Measurements from ENCODE around the gene CHST2. TPM values are rescaled to one million over a fixed set of nuclear protein-coding genes. Genes with fewer than 3 reads are reported as not detected.
"Not testable (repeated sequence)": the region's sequence is repeated elsewhere in the genome, so short reads cannot be mapped to it uniquely, and the experiment has no call there.

CHST2 gene
- polyA plus RNA-seq, 1 donor (not counting 4 experiments of a cell fraction or from before 2014, with no cell fraction given): 1.6 TPM

DNA sequence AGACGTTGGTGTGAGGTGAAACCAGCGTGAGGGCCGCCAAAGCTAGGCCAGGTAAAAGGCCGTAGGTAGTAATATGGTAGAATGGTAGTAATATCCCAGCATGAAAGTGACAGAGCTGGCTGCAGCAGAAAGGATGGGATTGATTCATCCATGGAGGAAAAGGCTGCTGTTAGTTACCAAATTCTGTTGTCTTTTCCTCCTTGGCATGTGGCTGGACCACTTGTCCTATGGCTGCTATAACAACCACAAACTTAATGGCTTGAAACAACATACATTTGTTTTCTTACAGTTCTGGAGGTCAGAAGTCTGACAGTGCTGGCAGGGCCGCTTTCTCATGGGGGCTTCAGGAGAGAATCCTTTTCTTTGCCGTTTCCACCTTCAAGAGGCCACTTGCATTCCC is 47.8 kb upstream of the CHST2 start:
- Histone ChIP-seq H3K4me2 (ENCODE audit: control insufficient read depth, extremely low read depth, insufficient read depth, low read depth, low read length) (peak overlapping the region; percentile 8), H3K79me2 (ENCODE audit: control insufficient read depth, insufficient read depth, low read length) (no peaks in the 10 kb centered on the region), H3K36me3 (ENCODE audit: control insufficient read depth in 2 of 2, extremely low read depth in 1 of 2, insufficient read depth in 2 of 2, low read length in 2 of 2) (no peaks in the 10 kb centered on the region), H4K20me1 (ENCODE audit: control insufficient read depth, extremely low read depth, insufficient read depth, low read length) (no peaks in the 10 kb centered on the region), H3K27me3 (ENCODE audit: control insufficient read depth, extremely low read depth, insufficient read depth, low read length) (no peaks in the 10 kb centered on the region), H3K9me1 (ENCODE audit: control insufficient read depth, extremely low read depth, insufficient read depth, low read length) (no peaks in the 10 kb centered on the region), H3K9ac (ENCODE audit: control insufficient read depth, extremely low read depth, insufficient read depth, low read length) (no peak overlapping the region), H3K9me3 (ENCODE audit: control insufficient read depth, low read depth, low read length) (no peaks in the 10 kb centered on the region), H3K27ac (ENCODE audit: control insufficient read depth, insufficient read depth, low read length) (peak overlapping the region; percentile 13), H3K4me1 (ENCODE audit: control insufficient read depth, extremely low read depth, insufficient read depth, low read length) (peaks cover 15% of the 10 kb centered on the region), H3K4me3 (ENCODE audit: control insufficient read depth in 2 of 3, extremely low read depth in 1 of 3, insufficient read depth in 2 of 3, low read depth in 1 of 3, low read length in 3 of 3) (no peak overlapping the region), H2AFZ (ENCODE audit: control insufficient read depth, low read length) (no peak overlapping the region)
- TF ChIP-seq, protein P1, sequence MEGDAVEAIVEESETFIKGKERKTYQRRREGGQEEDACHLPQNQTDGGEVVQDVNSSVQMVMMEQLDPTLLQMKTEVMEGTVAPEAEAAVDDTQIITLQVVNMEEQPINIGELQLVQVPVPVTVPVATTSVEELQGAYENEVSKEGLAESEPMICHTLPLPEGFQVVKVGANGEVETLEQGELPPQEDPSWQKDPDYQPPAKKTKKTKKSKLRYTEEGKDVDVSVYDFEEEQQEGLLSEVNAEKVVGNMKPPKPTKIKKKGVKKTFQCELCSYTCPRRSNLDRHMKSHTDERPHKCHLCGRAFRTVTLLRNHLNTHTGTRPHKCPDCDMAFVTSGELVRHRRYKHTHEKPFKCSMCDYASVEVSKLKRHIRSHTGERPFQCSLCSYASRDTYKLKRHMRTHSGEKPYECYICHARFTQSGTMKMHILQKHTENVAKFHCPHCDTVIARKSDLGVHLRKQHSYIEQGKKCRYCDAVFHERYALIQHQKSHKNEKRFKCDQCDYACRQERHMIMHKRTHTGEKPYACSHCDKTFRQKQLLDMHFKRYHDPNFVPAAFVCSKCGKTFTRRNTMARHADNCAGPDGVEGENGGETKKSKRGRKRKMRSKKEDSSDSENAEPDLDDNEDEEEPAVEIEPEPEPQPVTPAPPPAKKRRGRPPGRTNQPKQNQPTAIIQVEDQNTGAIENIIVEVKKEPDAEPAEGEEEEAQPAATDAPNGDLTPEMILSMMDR (optimal IDR thresholded peaks at IDR 0.05 in 1 of 3, IDR thresholded peaks at IDR 0.05 in 1 of 3, conservative IDR thresholded peaks at IDR 0.05 in 1 of 3; ENCODE audit: extremely low read depth in 1 of 3, insufficient read depth in 2 of 3, low read length in 3 of 3): no peak
- TF ChIP-seq EZH2 (IDR thresholded peaks at IDR 0.05; ENCODE audit: low read length): no peak
- dilution Hi-C loops (cut with MboI; ENCODE audit: extremely low pct_ligation_motif_present, low sequenced_read_pairs): no loop called here
- FAIRE-seq: no peak
- no peak for DNase-seq (ENCODE audit: low read depth, low spot score)

DNA sequence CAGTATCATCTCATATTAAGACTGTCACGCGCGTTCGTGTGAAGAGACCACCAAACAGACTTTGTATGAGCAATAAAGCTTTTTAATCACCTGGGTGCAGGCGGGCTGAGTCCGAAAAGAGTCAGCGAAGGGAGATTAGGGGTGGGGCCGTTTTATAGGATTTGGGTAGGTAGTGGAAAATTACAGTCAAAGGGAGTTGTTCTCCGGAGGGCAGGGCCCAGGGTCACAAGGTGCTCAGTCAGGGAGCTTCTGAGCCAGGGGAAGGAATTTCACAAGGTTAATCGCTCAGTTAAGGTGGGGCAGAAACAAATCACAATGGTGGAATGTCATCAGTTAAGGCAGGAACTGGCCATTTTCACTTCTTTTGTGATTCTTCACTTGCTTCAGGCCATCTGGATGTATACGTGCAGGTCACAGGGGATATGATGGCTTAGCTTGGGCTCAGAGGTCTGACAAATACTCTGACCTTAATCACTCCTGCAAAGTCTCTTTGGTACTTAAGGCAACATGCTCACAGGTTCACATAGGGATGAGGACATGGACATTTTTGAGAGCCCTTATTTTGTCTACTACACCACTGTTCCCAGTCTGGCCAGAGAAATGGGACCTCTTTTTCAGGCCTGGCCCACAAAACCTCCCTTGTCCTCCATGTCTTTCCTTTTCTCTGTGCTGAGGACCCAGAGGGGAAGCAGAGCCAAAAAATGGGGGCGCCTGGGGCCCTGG is 47.1 kb upstream of the CHST2 start:
- H3K9ac ChIP-seq (ENCODE audit: control insufficient read depth, extremely low read depth, insufficient read depth, low read length); DNase-seq (ENCODE audit: low read depth, low spot score); H3K79me2 ChIP-seq (ENCODE audit: control insufficient read depth, insufficient read depth, low read length); H3K27ac ChIP-seq (ENCODE audit: control insufficient read depth, insufficient read depth, low read length); H3K9me3 ChIP-seq (ENCODE audit: control insufficient read depth, low read depth, low read length); H4K20me1 ChIP-seq (ENCODE audit: control insufficient read depth, extremely low read depth, insufficient read depth, low read length); FAIRE-seq; dilution Hi-C loops (cut with MboI; ENCODE audit: extremely low pct_ligation_motif_present, low sequenced_read_pairs); H3K4me2 ChIP-seq (ENCODE audit: control insufficient read depth, extremely low read depth, insufficient read depth, low read depth, low read length); H3K9me1 ChIP-seq (ENCODE audit: control insufficient read depth, extremely low read depth, insufficient read depth, low read length); H3K36me3 ChIP-seq (ENCODE audit: control insufficient read depth in 2 of 2, extremely low read depth in 1 of 2, insufficient read depth in 2 of 2, low read length in 2 of 2); H3K27me3 ChIP-seq (ENCODE audit: control insufficient read depth, extremely low read depth, insufficient read depth, low read length); H2AFZ ChIP-seq (ENCODE audit: control insufficient read depth, low read length); H3K4me3 ChIP-seq (ENCODE audit: control insufficient read depth in 2 of 3, extremely low read depth in 1 of 3, insufficient read depth in 2 of 3, low read depth in 1 of 3, low read length in 3 of 3): not testable (repeated sequence)
- peaks cover 15% of the 10 kb centered on the region for H3K4me1 ChIP-seq (ENCODE audit: control insufficient read depth, extremely low read depth, insufficient read depth, low read length)

GRCh38 chr3:143073541-143073940 is 46.0 kb upstream of the CHST2 start:
- FAIRE-seq; H3K27me3 ChIP-seq (ENCODE audit: control insufficient read depth, extremely low read depth, insufficient read depth, low read length); H4K20me1 ChIP-seq (ENCODE audit: control insufficient read depth, extremely low read depth, insufficient read depth, low read length); H3K9me3 ChIP-seq (ENCODE audit: control insufficient read depth, low read depth, low read length); H3K9ac ChIP-seq (ENCODE audit: control insufficient read depth, extremely low read depth, insufficient read depth, low read length); H2AFZ ChIP-seq (ENCODE audit: control insufficient read depth, low read length); H3K27ac ChIP-seq (ENCODE audit: control insufficient read depth, insufficient read depth, low read length); DNase-seq (ENCODE audit: low read depth, low spot score); H3K4me3 ChIP-seq (ENCODE audit: control insufficient read depth in 2 of 3, extremely low read depth in 1 of 3, insufficient read depth in 2 of 3, low read depth in 1 of 3, low read length in 3 of 3); dilution Hi-C loops (cut with MboI; ENCODE audit: extremely low pct_ligation_motif_present, low sequenced_read_pairs); H3K9me1 ChIP-seq (ENCODE audit: control insufficient read depth, extremely low read depth, insufficient read depth, low read length); H3K36me3 ChIP-seq (ENCODE audit: control insufficient read depth in 2 of 2, extremely low read depth in 1 of 2, insufficient read depth in 2 of 2, low read length in 2 of 2); H3K79me2 ChIP-seq (ENCODE audit: control insufficient read depth, insufficient read depth, low read length); H3K4me2 ChIP-seq (ENCODE audit: control insufficient read depth, extremely low read depth, insufficient read depth, low read depth, low read length): not testable (repeated sequence)
- peaks cover 15% of the 10 kb centered on the region for H3K4me1 ChIP-seq (ENCODE audit: control insufficient read depth, extremely low read depth, insufficient read depth, low read length)

DNA sequence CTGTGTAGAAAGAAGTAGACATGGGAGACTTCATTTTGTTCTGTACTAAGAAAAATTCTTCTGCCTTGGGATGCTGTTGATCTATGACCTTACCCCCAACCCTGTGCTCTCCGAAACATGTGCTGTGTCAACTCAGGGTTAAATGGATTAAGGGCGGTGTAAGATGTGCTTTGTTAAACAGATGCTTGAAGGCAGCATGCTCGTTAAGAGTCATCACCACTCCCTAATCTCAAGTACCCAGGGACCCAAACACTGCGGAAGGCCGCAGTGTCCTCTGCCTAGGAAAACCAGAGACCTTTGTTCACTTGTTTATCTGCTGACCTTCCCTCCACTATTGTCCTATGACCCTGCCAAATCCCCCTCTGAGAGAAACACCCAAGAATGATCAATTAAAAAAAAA is 45.6 kb upstream of the CHST2 start:
- H3K79me2 ChIP-seq (ENCODE audit: control insufficient read depth, insufficient read depth, low read length); H4K20me1 ChIP-seq (ENCODE audit: control insufficient read depth, extremely low read depth, insufficient read depth, low read length); DNase-seq (ENCODE audit: low read depth, low spot score); H3K4me2 ChIP-seq (ENCODE audit: control insufficient read depth, extremely low read depth, insufficient read depth, low read depth, low read length); H3K9ac ChIP-seq (ENCODE audit: control insufficient read depth, extremely low read depth, insufficient read depth, low read length); H3K9me3 ChIP-seq (ENCODE audit: control insufficient read depth, low read depth, low read length); dilution Hi-C loops (cut with MboI; ENCODE audit: extremely low pct_ligation_motif_present, low sequenced_read_pairs); H3K9me1 ChIP-seq (ENCODE audit: control insufficient read depth, extremely low read depth, insufficient read depth, low read length); H3K27ac ChIP-seq (ENCODE audit: control insufficient read depth, insufficient read depth, low read length); H3K36me3 ChIP-seq (ENCODE audit: control insufficient read depth in 2 of 2, extremely low read depth in 1 of 2, insufficient read depth in 2 of 2, low read length in 2 of 2); H3K27me3 ChIP-seq (ENCODE audit: control insufficient read depth, extremely low read depth, insufficient read depth, low read length); FAIRE-seq; H3K4me3 ChIP-seq (ENCODE audit: control insufficient read depth in 2 of 3, extremely low read depth in 1 of 3, insufficient read depth in 2 of 3, low read depth in 1 of 3, low read length in 3 of 3); H2AFZ ChIP-seq (ENCODE audit: control insufficient read depth, low read length): not testable (repeated sequence)
- peaks cover 15% of the 10 kb centered on the region for H3K4me1 ChIP-seq (ENCODE audit: control insufficient read depth, extremely low read depth, insufficient read depth, low read length)
